HepG2 (cell line): ENCODE results near the gene SDR39U1. TPM values are rescaled to one million over a fixed set of nuclear protein-coding genes. Genes with fewer than 3 reads are reported as not detected.
A peak's percentile ranks its signal among the peaks of the same experiment; 100 is the strongest.

Experiments used
- CREM ChIP-seq, 2 experiments: sonication (generic) in 1 of 2; formaldehyde crosslinking in 1 of 2; IDR thresholded peaks; 2 replicates each; pipeline versions ENCODE4 v1.4.0 to v1.6.1; 2016 to 2020; ENCODE audit warnings: antibody characterized with exemption in 1 of 2, mild to moderate bottlenecking in 1 of 2, missing genetic modification reagents in 1 of 2
- NR1H2 ChIP-seq: sonication (generic); formaldehyde crosslinking; IDR thresholded peaks from 2 replicates; pipeline ENCODE4 v1.8.1; 2022; ENCODE audit warnings: low read depth, missing genetic modification reagents, borderline replicate concordance
- POLR2A ChIP-seq, 2 experiments: IDR thresholded peaks; 2 replicates each; pipeline ENCODE4 v1.6.1; 2011; ENCODE audit warnings: low read depth in 2 of 2, low read length in 2 of 2, mild to moderate bottlenecking in 1 of 2, moderate library complexity in 1 of 2; ENCODE audit not compliant: insufficient read depth in 1 of 2
- SAP130 ChIP-seq: IDR thresholded peaks from 2 replicates; pipeline ENCODE4 v1.6.1; 2016; ENCODE audit warnings: low read depth
- TP53 ChIP-seq: sonication (generic); formaldehyde crosslinking; conservative IDR thresholded peaks from 2 replicates; pipeline ENCODE4 v1.4.0; 2020; ENCODE audit warnings: missing genetic modification reagents
- ZC3H4 ChIP-seq: sonication (generic); formaldehyde crosslinking; IDR thresholded peaks from 2 replicates; pipeline ENCODE4 v1.4.0; 2020; ENCODE audit warnings: missing genetic modification reagents, borderline replicate concordance
- ZMAT3 ChIP-seq: sonication (generic); formaldehyde crosslinking; conservative IDR thresholded peaks from 2 replicates; pipeline ENCODE4 v1.7.0; 2021; ENCODE audit warnings: missing genetic modification reagents
- ZNF121 ChIP-seq: sonication (generic); formaldehyde crosslinking; IDR thresholded peaks from 2 replicates; pipeline ENCODE4 v1.5.0; 2020; ENCODE audit warnings: mild to moderate bottlenecking, missing genetic modification reagents
- ZNF563 ChIP-seq: sonication (generic); formaldehyde crosslinking; IDR thresholded peaks from 2 replicates; pipeline ENCODE4 v1.8.0; 2022; ENCODE audit warnings: mild to moderate bottlenecking, moderate library complexity, missing genetic modification reagents
- ZNF776 ChIP-seq: sonication (generic); formaldehyde crosslinking; IDR thresholded peaks from 2 replicates; pipeline ENCODE4 v1.4.0; 2020; ENCODE audit warnings: mild to moderate bottlenecking, missing genetic modification reagents
- ZNF878 ChIP-seq: sonication (generic); formaldehyde crosslinking; IDR thresholded peaks from 2 replicates; pipeline ENCODE4 v1.8.1; 2023; ENCODE audit warnings: mild to moderate bottlenecking, missing genetic modification reagents, moderate library complexity
- polyA plus RNA-seq, 8 experiments: library from polyadenylated mRNA; depleted of rRNA in 3 of 8; stranded (reverse) in 7 of 8; unstranded in 1 of 8; fragments of >200 nt; fragmentation: Illumina TruSeq in 4 of 8; extraction: Trizol in 4 of 8; gene quantifications; 2 replicates each; pipeline versions ENCODE4 v1.2.1 to v1.2.3, GENCODE V29; 2011 to 2016; ENCODE audit warnings: low read depth in 4 of 8, missing spikeins in 1 of 8, mixed read lengths in 1 of 8; ENCODE audit not compliant: insufficient read depth in 1 of 8
- total RNA-seq, 5 experiments: library from RNA; depleted of rRNA; stranded (reverse); fragments of >200 nt; fragmentation: Illumina TruSeq; extraction: Trizol; gene quantifications; 2 replicates each; pipeline ENCODE4 v1.2.3, GENCODE V29; 2016; ENCODE audit warnings: low read depth in 1 of 5
- TF ChIP-seq, protein P1 (sequence below): IDR thresholded peaks from 2 replicates; pipeline ENCODE4 v1.6.1; 2012; ENCODE audit warnings: low read depth, low read length, improper control_type of control experiment
- TF ChIP-seq, protein P2 (sequence below): IDR thresholded peaks from 2 replicates; pipeline ENCODE4 v1.6.1; 2012; ENCODE audit warnings: inconsistent platforms
- TF ChIP-seq, protein P3 (sequence below): sonication (generic); formaldehyde crosslinking; IDR thresholded peaks from 2 replicates; pipeline ENCODE4 v1.4.0; 2020; ENCODE audit warnings: missing genetic modification reagents
- TF ChIP-seq, protein P4 (sequence below): sonication (generic); formaldehyde crosslinking; IDR thresholded peaks from 2 replicates; pipeline ENCODE4 v1.4.0; 2020; ENCODE audit warnings: missing genetic modification reagents

SDR39U1 gene
- total and polyA plus RNA-seq, 2 of the 13 experiments (the other 11 are each of a cell fraction or from before 2014, with no cell fraction given) = 34.4 to 129 TPM

DNA sequence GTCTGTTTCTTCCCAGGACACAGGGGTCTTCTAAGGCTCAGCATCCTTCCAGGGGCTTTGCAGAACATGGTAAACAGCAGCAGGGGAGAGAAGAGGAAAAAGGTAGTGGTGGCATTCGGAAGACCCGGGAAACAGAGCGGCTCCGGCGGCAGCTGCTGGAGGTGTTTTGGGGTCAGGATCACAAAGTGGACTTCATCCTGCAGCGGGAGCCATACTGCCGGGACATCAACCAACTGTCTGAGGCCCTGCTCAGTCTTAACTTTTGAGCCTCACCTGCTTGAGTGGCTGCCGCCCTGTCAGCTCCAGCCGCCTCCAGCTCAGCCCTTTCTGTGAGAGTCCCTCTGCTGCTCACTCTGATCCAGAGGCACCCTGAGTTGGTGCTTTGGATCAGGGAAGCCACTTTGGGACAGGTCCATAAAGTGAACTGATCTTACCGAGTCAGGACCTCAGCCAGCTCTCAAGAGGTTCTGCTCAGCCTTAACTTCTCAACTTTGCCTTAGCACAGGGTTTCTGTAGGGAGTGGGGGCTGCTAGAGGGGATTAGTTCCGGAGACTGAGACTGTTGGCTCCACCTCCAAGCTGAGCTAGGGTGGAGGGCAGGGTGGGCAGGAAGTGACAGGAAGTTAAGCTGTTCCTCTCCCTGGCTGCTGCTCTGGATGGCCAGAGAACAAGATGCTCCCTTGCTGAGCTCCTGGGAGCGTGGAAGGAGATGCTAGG, 5.4 kb downstream of the SDR39U1 start (continued):
- TF ChIP-seq, protein P1, sequence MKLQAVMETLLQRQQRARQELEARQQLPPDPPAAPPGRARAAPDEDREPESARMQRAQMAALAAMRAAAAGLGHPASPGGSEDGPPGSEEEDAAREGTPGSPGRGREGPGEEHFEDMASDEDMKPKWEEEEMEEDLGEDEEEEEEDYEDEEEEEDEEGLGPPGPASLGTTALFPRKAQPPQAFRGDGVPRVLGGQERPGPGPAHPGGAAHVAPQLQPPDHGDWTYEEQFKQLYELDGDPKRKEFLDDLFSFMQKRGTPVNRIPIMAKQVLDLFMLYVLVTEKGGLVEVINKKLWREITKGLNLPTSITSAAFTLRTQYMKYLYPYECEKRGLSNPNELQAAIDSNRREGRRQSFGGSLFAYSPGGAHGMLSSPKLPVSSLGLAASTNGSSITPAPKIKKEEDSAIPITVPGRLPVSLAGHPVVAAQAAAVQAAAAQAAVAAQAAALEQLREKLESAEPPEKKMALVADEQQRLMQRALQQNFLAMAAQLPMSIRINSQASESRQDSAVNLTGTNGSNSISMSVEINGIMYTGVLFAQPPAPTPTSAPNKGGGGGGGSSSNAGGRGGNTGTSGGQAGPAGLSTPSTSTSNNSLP = no peak; the same call in 1 of the 2 replicates
- TF ChIP-seq ZNF121 (CRISPR knock-in tag) = no peak
- TF ChIP-seq TP53 (CRISPR knock-in tag) = no peak
- TF ChIP-seq ZNF776 (CRISPR knock-in tag) = 0 out of 2 replicates have a peak, but pooled peaks have one; percentile 29
- no peak for TF ChIP-seq SAP130
- TF ChIP-seq CREM (IDR thresholded peaks at IDR 0.05) = no peak
- TF ChIP-seq CREM (CRISPR knock-in tag; IDR thresholded peaks at IDR 0.05) = no peak
- peak; percentile 60; the same call in 1 of the 2 replicates for TF ChIP-seq ZMAT3 (CRISPR knock-in tag)
- TF ChIP-seq, protein P2, sequence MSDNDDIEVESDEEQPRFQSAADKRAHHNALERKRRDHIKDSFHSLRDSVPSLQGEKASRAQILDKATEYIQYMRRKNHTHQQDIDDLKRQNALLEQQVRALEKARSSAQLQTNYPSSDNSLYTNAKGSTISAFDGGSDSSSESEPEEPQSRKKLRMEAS = no peak
- no peak for TF ChIP-seq ZNF878 (CRISPR knock-in tag)
- TF ChIP-seq NR1H2 (CRISPR knock-in tag) = no peak
- TF ChIP-seq ZNF563 (CRISPR knock-in tag) = no peak
- no peak for TF ChIP-seq POLR2A (IDR thresholded peaks at IDR 0.05; ENCODE audit: insufficient read depth in 1 of 2, low read depth in 2 of 2, low read length in 2 of 2)
- 0 out of 2 replicates have a peak, but pooled peaks have one; percentile 57 for TF ChIP-seq ZC3H4 (CRISPR knock-in tag)
- TF ChIP-seq, protein P3, sequence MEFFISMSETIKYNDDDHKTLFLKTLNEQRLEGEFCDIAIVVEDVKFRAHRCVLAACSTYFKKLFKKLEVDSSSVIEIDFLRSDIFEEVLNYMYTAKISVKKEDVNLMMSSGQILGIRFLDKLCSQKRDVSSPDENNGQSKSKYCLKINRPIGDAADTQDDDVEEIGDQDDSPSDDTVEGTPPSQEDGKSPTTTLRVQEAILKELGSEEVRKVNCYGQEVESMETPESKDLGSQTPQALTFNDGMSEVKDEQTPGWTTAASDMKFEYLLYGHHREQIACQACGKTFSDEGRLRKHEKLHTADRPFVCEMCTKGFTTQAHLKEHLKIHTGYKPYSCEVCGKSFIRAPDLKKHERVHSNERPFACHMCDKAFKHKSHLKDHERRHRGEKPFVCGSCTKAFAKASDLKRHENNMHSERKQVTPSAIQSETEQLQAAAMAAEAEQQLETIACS (CRISPR knock-in tag) = no peak
- TF ChIP-seq, protein P4, sequence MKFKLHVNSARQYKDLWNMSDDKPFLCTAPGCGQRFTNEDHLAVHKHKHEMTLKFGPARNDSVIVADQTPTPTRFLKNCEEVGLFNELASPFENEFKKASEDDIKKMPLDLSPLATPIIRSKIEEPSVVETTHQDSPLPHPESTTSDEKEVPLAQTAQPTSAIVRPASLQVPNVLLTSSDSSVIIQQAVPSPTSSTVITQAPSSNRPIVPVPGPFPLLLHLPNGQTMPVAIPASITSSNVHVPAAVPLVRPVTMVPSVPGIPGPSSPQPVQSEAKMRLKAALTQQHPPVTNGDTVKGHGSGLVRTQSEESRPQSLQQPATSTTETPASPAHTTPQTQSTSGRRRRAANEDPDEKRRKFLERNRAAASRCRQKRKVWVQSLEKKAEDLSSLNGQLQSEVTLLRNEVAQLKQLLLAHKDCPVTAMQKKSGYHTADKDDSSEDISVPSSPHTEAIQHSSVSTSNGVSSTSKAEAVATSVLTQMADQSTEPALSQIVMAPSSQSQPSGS (CRISPR knock-in tag) = no peak
